Stimulated activated CD8-positive, alpha-beta memory T cell treated with anti-CD3 and anti-CD28 coated beads, Interleukin-7, amount 100 ng/mL, for 4 hours (primary cell): ENCODE data around the gene G6PC2.
A peak's percentile ranks its signal among the peaks of the same experiment; 100 is the strongest.
"Not testable (repeated sequence)": the region's sequence is repeated elsewhere in the genome, so short reads cannot be mapped to it uniquely, and the experiment has no call there.

Experiments used
- DNase-seq, 2 donors: peaks; one replicate each; pipeline ENCODE4 v3.0.0-alpha.2; 2020; ENCODE audit warnings: low read depth in 2 of 2

The G6PC2 gene

GRCh38 chr2:168901003-168901402, at the start of gene G6PC2:
G6PC2 (plus strand) TSS chr2:168901291; CDS start chr2:168901332, 41 bp downstream.
- no peak for DNase-seq

GRCh38 chr2:168851674-168852320, 49.3 kb upstream of the G6PC2 start:
- no peak for DNase-seq

- no peak for DNase-seq
These were observed 48.6 kb upstream of the G6PC2 start for GRCh38 chr2:168852481-168852880.

GRCh38 chr2:168853471-168853870, 47.6 kb upstream of the G6PC2 start:
- no peak for DNase-seq

GRCh38 chr2:168854651-168855050, 46.4 kb upstream of the G6PC2 start:
- no peak for DNase-seq

- DNase-seq = no peak
These were observed 45.5 kb upstream of the G6PC2 start for GRCh38 chr2:168855601-168856000.

- no peak for DNase-seq
These were observed 42.9 kb upstream of the G6PC2 start for GRCh38 chr2:168858146-168858545.

GRCh38 chr2:168867164-168867563, 33.9 kb upstream of the G6PC2 start:
- not testable (repeated sequence) for DNase-seq

- DNase-seq = not testable (repeated sequence)
These were observed 30.7 kb upstream of the G6PC2 start for GRCh38 chr2:168870369-168870768.

- DNase-seq = not testable (repeated sequence)
These were observed 30.3 kb upstream of the G6PC2 start for GRCh38 chr2:168870824-168871223.

GRCh38 chr2:168874368-168875054, 26.6 kb upstream of the G6PC2 start:
- DNase-seq = no peak

GRCh38 chr2:168882163-168882562, 18.9 kb upstream of the G6PC2 start:
- DNase-seq = not testable (repeated sequence)

- DNase-seq = no peak
These were observed 16.1 kb upstream of the G6PC2 start for GRCh38 chr2:168884975-168885374.

- no peak for DNase-seq
These were observed 11.5 kb upstream of the G6PC2 start for GRCh38 chr2:168889635-168890005.

GRCh38 chr2:168890006-168890782, 10.9 kb upstream of the G6PC2 start, which contains the start of gene SPC25:
SPC25 (minus strand) TSS chr2:168890430; CDS start chr2:168889519, 911 bp downstream.
- peak; percentile 70 to 72 for DNase-seq

- no peak for DNase-seq
These were observed 8.8 kb upstream of the G6PC2 start for GRCh38 chr2:168892327-168892726.

GRCh38 chr2:168894101-168894500, 7.0 kb upstream of the G6PC2 start:
- no peak for DNase-seq

GRCh38 chr2:168894720-168895119, 6.4 kb upstream of the G6PC2 start:
- no peak for DNase-seq

GRCh38 chr2:168895771-168896170, 5.3 kb upstream of the G6PC2 start:
- DNase-seq = no peak

GRCh38 chr2:168896783-168897182, 4.3 kb upstream of the G6PC2 start:
- DNase-seq = no peak

GRCh38 chr2:168897449-168897848, 3.6 kb upstream of the G6PC2 start:
- DNase-seq = no peak

GRCh38 chr2:168903888-168904287, 2.8 kb downstream of the G6PC2 start:
- DNase-seq = no peak

GRCh38 chr2:168904358-168904757, 3.3 kb downstream of the G6PC2 start:
- no peak for DNase-seq
